COLO829 (cell line): ENCODE data around the gene MRPL50.
"Not testable (repeated sequence)": the region's sequence is repeated elsewhere in the genome, so short reads cannot be mapped to it uniquely, and the experiment has no call there.

Source experiments
- DNase-seq: peaks from one replicate; pipeline ENCODE4 v3.0.0; 2012; ENCODE audit warnings: low spot score

Gene MRPL50

GRCh38 chr9:101417977-101418376 lies 19.6 kb upstream of the MRPL50 start:
- no peak for DNase-seq

- no peak for DNase-seq
Observed at GRCh38 chr9:101417389-101417788, 19.0 kb upstream of the MRPL50 start.

- no peak for DNase-seq
Observed at GRCh38 chr9:101415578-101415977, 17.2 kb upstream of the MRPL50 start.

GRCh38 chr9:101414839-101415238 lies 16.4 kb upstream of the MRPL50 start:
- no peak for DNase-seq

- no peak for DNase-seq
Observed at GRCh38 chr9:101409079-101409477, 10.7 kb upstream of the MRPL50 start.

- no peak for DNase-seq
Observed at GRCh38 chr9:101408374-101409078, 10.1 kb upstream of the MRPL50 start.

GRCh38 chr9:101403516-101404285 lies 5.3 kb upstream of the MRPL50 start:
- no peak for DNase-seq

- DNase-seq: no peak
Observed at GRCh38 chr9:101400120-101400519, 1.7 kb upstream of the MRPL50 start.

GRCh38 chr9:101399643-101399970 lies 1.2 kb upstream of the MRPL50 start:
- DNase-seq: no peak

- no peak for DNase-seq
Observed at GRCh38 chr9:101398930-101399642, 668 bp upstream of the MRPL50 start.

- no peak for DNase-seq
Observed at GRCh38 chr9:101397746-101398067, 711 bp downstream of the MRPL50 start.

GRCh38 chr9:101394687-101395086 lies 3.7 kb downstream of the MRPL50 start:
- DNase-seq: no peak

GRCh38 chr9:101393135-101393534 lies 5.3 kb downstream of the MRPL50 start:
- DNase-seq: no peak

GRCh38 chr9:101388507-101388993 lies 9.9 kb downstream of the MRPL50 start:
- no peak for DNase-seq

- DNase-seq: no peak
Observed at GRCh38 chr9:101387871-101388506, 10.4 kb downstream of the MRPL50 start.

GRCh38 chr9:101384873-101385536 lies 13.4 kb downstream of the MRPL50 start, which contains the start of gene BAAT:
Gene BAAT, minus strand, starts transcription at chr9:101385006. Its CDS starts 13,602 bp downstream, at chr9:101371404.
- DNase-seq: not testable (repeated sequence)

- DNase-seq: no peak
Observed at GRCh38 chr9:101383361-101383760, 15.1 kb downstream of the MRPL50 start.

- no peak for DNase-seq
Observed at GRCh38 chr9:101381833-101382342, 16.5 kb downstream of the MRPL50 start.

- DNase-seq: no peak
Observed at GRCh38 chr9:101381118-101381517, 17.3 kb downstream of the MRPL50 start.

- DNase-seq: no peak
Observed at GRCh38 chr9:101380295-101380694, 18.1 kb downstream of the MRPL50 start.

GRCh38 chr9:101376111-101376848 lies 22.1 kb downstream of the MRPL50 start:
- DNase-seq: peak; percentile 77
